H9 (cell line): ENCODE results near the gene EZH2. TPM values are rescaled to one million over a fixed set of nuclear protein-coding genes. Genes with fewer than 3 reads are reported as not detected.

Experiments used
- DNase-seq: peaks from one replicate; pipeline ENCODE4 v3.0.0-alpha.2; 2017
- H2AFZ ChIP-seq: one replicate; pipeline ENCODE4 v1.6.1; 2013; ENCODE audit warnings: mild to moderate bottlenecking, low read length, control low read depth, moderate library complexity
- H2AK5ac ChIP-seq: 2 replicates; pipeline ENCODE4 v1.6.1; 2013; ENCODE audit warnings: low read length, control low read depth, mixed read lengths; ENCODE audit not compliant: insufficient read length
- H2BK120ac ChIP-seq: one replicate; pipeline ENCODE4 v1.6.1; 2013; ENCODE audit warnings: low read depth, mild to moderate bottlenecking, low read length, control low read depth, inconsistent platforms; ENCODE audit not compliant: poor library complexity, severe bottlenecking
- H2BK12ac ChIP-seq: 2 replicates; pipeline ENCODE4 v1.6.1; 2013; ENCODE audit warnings: low read length, control low read depth, mixed read lengths, low read depth; ENCODE audit not compliant: insufficient read length
- H2BK15ac ChIP-seq: 2 replicates; pipeline ENCODE4 v1.6.1; 2013; ENCODE audit warnings: low read depth, low read length, control low read depth
- H2BK20ac ChIP-seq: one replicate; pipeline ENCODE4 v1.6.1; 2013; ENCODE audit warnings: low read depth, mild to moderate bottlenecking, low read length, control low read depth, inconsistent platforms; ENCODE audit not compliant: poor library complexity, severe bottlenecking
- H2BK5ac ChIP-seq: 2 replicates; pipeline ENCODE4 v1.6.1; 2013; ENCODE audit warnings: low read length, control low read depth, mixed read lengths; ENCODE audit not compliant: insufficient read length
- H3K14ac ChIP-seq: 2 replicates; pipeline ENCODE4 v1.6.1; 2013; ENCODE audit warnings: low read length, control low read depth; ENCODE audit not compliant: insufficient read depth
- H3K18ac ChIP-seq: 2 replicates; pipeline ENCODE4 v1.6.1; 2013; ENCODE audit warnings: low read depth, mild to moderate bottlenecking, mixed read lengths, low read length, control low read depth; ENCODE audit not compliant: insufficient read length
- H3K23ac ChIP-seq: 2 replicates; pipeline ENCODE4 v1.6.1; 2013; ENCODE audit warnings: low read length, control low read depth, mixed read lengths, low read depth; ENCODE audit not compliant: insufficient read length
- H3K23me2 ChIP-seq: 2 replicates; pipeline ENCODE4 v1.6.1; 2013; ENCODE audit warnings: low read depth, mild to moderate bottlenecking, mixed read lengths, low read length, control low read depth; ENCODE audit not compliant: insufficient read length, poor library complexity, severe bottlenecking
- H3K27ac ChIP-seq: 2 replicates; pipeline ENCODE4 v1.5.1; 2013; ENCODE audit warnings: low read length, control low read depth, mixed read lengths, low read depth; ENCODE audit not compliant: insufficient read length
- H3K27me3 ChIP-seq: 2 replicates; pipeline ENCODE4 v1.6.1; 2013; ENCODE audit warnings: low read length, control low read depth, inconsistent platforms; ENCODE audit not compliant: insufficient read depth
- H3K4ac ChIP-seq: 2 replicates; pipeline ENCODE4 v1.6.1; 2013; ENCODE audit warnings: low read depth, mild to moderate bottlenecking, control low read depth, inconsistent platforms, low read length, moderate library complexity
- H3K4me1 ChIP-seq: 2 replicates; pipeline ENCODE4 v1.6.1; 2013; ENCODE audit warnings: low read length, control low read depth, inconsistent platforms; ENCODE audit not compliant: insufficient read depth
- H3K4me2 ChIP-seq: 2 replicates; pipeline ENCODE4 v1.6.1; 2013; ENCODE audit warnings: low read length, control low read depth, mixed read lengths; ENCODE audit not compliant: insufficient read length, insufficient read depth
- H3K56ac ChIP-seq: 2 replicates; pipeline ENCODE4 v1.6.1; 2013; ENCODE audit warnings: low read depth, mild to moderate bottlenecking, mixed read lengths, low read length, control low read depth; ENCODE audit not compliant: insufficient read length
- H3K79me1 ChIP-seq: 2 replicates; pipeline ENCODE4 v1.6.1; 2013; ENCODE audit warnings: low read depth, mild to moderate bottlenecking, moderate library complexity, low read length, control low read depth, inconsistent platforms; ENCODE audit not compliant: insufficient read depth, poor library complexity, severe bottlenecking
- H3K79me2 ChIP-seq: 2 replicates; pipeline ENCODE4 v1.6.1; 2013; ENCODE audit warnings: low read length, control low read depth, inconsistent platforms; ENCODE audit not compliant: insufficient read depth
- H3K9ac ChIP-seq: 2 replicates; pipeline ENCODE4 v1.6.1; 2013; ENCODE audit warnings: low read length, control low read depth, mixed read lengths; ENCODE audit not compliant: insufficient read length; ENCODE audit errors: extremely low read depth
- H3K9me3 ChIP-seq: one replicate; pipeline ENCODE4 v1.6.1; 2013; ENCODE audit warnings: low read depth, low read length, inconsistent platforms; ENCODE audit not compliant: control insufficient read depth
- H3T11ph ChIP-seq: one replicate; pipeline ENCODE4 v1.6.1; 2013; ENCODE audit warnings: mild to moderate bottlenecking, low read length, control low read depth, inconsistent platforms
- H4K20me1 ChIP-seq: one replicate; pipeline ENCODE4 v1.6.1; 2013; ENCODE audit not compliant: control insufficient read depth, insufficient read length, insufficient read depth
- H4K5ac ChIP-seq: 2 replicates; pipeline ENCODE4 v1.6.1; 2013; ENCODE audit warnings: low read depth, mild to moderate bottlenecking, mixed read lengths, low read length, control low read depth; ENCODE audit not compliant: insufficient read length
- H4K8ac ChIP-seq: replicated peaks from 2 replicates; pipeline ENCODE4 v1.6.1; 2013; ENCODE audit warnings: low read length, control low read depth, mixed read lengths, low read depth; ENCODE audit not compliant: insufficient read length
- H4K91ac ChIP-seq: 2 replicates; pipeline ENCODE4 v1.6.1; 2013; ENCODE audit warnings: low read depth, mild to moderate bottlenecking, moderate library complexity, mixed read lengths, low read length, control low read depth; ENCODE audit not compliant: insufficient read length
- H3K27ac Mint-ChIP-seq, 3 experiments: 2 replicates in 2 of 3; 3 replicates in 1 of 3; pipeline ENCODE4 v1.8.0; 2020 to 2021; ENCODE audit warnings: mixed read lengths in 3 of 3, mild to moderate bottlenecking in 1 of 3, moderate library complexity in 1 of 3
- H3K27me3 Mint-ChIP-seq: 2 replicates; pipeline ENCODE4 v1.8.0; 2021; ENCODE audit warnings: low read depth, mild to moderate bottlenecking, moderate library complexity, mixed read lengths
- H3K36me3 Mint-ChIP-seq, 3 experiments: 2 replicates in 2 of 3; 3 replicates in 1 of 3; pipeline ENCODE4 v1.8.0; 2020 to 2021; ENCODE audit warnings: low read depth in 3 of 3, mixed read lengths in 3 of 3; ENCODE audit not compliant: insufficient read depth in 1 of 3
- H3K4me1 Mint-ChIP-seq, 2 experiments: 2 replicates each; pipeline ENCODE4 v1.8.0; 2020; ENCODE audit warnings: mixed read lengths in 2 of 2
- H3K4me3 Mint-ChIP-seq, 2 experiments: 2 replicates in 1 of 2; 3 replicates in 1 of 2; pipeline ENCODE4 v1.8.0; 2020 to 2021; ENCODE audit warnings: mild to moderate bottlenecking in 2 of 2, mixed read lengths in 2 of 2, moderate library complexity in 1 of 2
- H3K9me3 Mint-ChIP-seq, 2 experiments: 2 replicates in 1 of 2; 3 replicates in 1 of 2; pipeline ENCODE4 v1.8.0; 2020; ENCODE audit warnings: mild to moderate bottlenecking in 2 of 2, mixed read lengths in 2 of 2, moderate library complexity in 1 of 2
- WGBS: extraction: QIAGEN DNeasy Blood & Tissue Kit; methylation state at CpG from one replicate; pipeline ENCODE4 v1.1.7; 2013; ENCODE audit warnings: missing lambda C conversion rate, low lambda C conversion rate, mixed read lengths; ENCODE audit not compliant: insufficient read length; ENCODE audit errors: extremely low coverage; 5-methylcytosine and 5-hydroxymethylcytosine counted together
- total RNA-seq: library from RNA; stranded (reverse); gene quantifications from 2 replicates; pipeline ENCODE4 v1.2.1, GENCODE V29; 2021
- TF ChIP-seq, protein P1 (sequence below): fragments of 200-600 bp; sonication (generic); conservative IDR thresholded peaks from 3 replicates; pipeline ENCODE4 v1.8.0; 2021; ENCODE audit warnings: antibody characterized with exemption, mild to moderate bottlenecking

EZH2 gene
- total RNA-seq, 1 experiment from 2014 or later = 41.3 TPM

DNA sequence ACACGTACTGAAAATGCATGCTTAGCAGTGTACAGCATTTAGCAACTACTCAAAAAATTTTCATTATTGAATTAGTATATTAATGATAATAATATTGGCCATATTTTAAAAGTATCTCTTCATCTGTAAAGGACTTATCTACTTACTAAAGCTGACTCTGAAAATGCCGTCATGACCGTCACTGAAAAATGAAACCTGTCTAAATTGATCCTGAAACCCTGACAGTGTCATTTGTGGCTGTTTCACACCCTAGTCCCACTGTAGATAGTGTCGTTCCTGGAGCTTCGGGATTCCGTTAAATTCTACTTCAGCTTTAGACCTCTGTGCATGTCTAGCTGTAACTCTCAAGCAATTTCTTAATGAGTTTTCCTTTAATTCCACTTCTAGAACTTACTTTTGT lies 35.8 kb upstream of the EZH2 start:
- H2BK20ac ChIP-seq = no peak overlapping the region
- Mint-ChIP-seq H3K27ac (no peak overlapping the region), H3K27me3 (no peaks in the 10 kb centered on the region), H3K9me3 (no peaks in the 10 kb centered on the region), H3K36me3 (peaks cover 0 to 2% (median 0%) of the 10 kb centered on the region in 3 experiments; a peak in 1 of 7 replicates), H3K4me3 (no peak overlapping the region), H3K4me1 (no peaks in the 10 kb centered on the region)
- H4K91ac ChIP-seq = no peak overlapping the region
- no peak overlapping the region for H2AK5ac ChIP-seq
- H3K27ac ChIP-seq = no peak overlapping the region
- no peak overlapping the region for H3K14ac ChIP-seq
- no peak overlapping the region for H4K8ac ChIP-seq
- no peak overlapping the region for H2BK120ac ChIP-seq
- WGBS = no CpG with 5 or more reads among the region's 6 CpGs
- no peak for DNase-seq
- no peak overlapping the region for H4K5ac ChIP-seq
- no peak overlapping the region for H3K4me2 ChIP-seq
- no peaks in the 10 kb centered on the region for H3K79me2 ChIP-seq
- TF ChIP-seq, protein P1, sequence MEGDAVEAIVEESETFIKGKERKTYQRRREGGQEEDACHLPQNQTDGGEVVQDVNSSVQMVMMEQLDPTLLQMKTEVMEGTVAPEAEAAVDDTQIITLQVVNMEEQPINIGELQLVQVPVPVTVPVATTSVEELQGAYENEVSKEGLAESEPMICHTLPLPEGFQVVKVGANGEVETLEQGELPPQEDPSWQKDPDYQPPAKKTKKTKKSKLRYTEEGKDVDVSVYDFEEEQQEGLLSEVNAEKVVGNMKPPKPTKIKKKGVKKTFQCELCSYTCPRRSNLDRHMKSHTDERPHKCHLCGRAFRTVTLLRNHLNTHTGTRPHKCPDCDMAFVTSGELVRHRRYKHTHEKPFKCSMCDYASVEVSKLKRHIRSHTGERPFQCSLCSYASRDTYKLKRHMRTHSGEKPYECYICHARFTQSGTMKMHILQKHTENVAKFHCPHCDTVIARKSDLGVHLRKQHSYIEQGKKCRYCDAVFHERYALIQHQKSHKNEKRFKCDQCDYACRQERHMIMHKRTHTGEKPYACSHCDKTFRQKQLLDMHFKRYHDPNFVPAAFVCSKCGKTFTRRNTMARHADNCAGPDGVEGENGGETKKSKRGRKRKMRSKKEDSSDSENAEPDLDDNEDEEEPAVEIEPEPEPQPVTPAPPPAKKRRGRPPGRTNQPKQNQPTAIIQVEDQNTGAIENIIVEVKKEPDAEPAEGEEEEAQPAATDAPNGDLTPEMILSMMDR = no peak
- no peak overlapping the region for H3K23ac ChIP-seq
- no peak overlapping the region for H2AFZ ChIP-seq
- H3K9ac ChIP-seq = no peak overlapping the region
- H3K23me2 ChIP-seq = no peaks in the 10 kb centered on the region
- H4K20me1 ChIP-seq = no peaks in the 10 kb centered on the region
- no peak overlapping the region for H2BK15ac ChIP-seq
- H3K56ac ChIP-seq = no peak overlapping the region
- no peaks in the 10 kb centered on the region for H3K27me3 ChIP-seq
- H3K18ac ChIP-seq = no peak overlapping the region
- H3K4ac ChIP-seq = no peak overlapping the region
- H3K79me1 ChIP-seq = no peaks in the 10 kb centered on the region
- H3K4me1 ChIP-seq = no peaks in the 10 kb centered on the region; the same call in 1 of the 2 replicates
- no peak overlapping the region for H2BK12ac ChIP-seq
- H2BK5ac ChIP-seq = no peak overlapping the region
- H3K9me3 ChIP-seq = no peaks in the 10 kb centered on the region
- no peak overlapping the region for H3T11ph ChIP-seq
